ENCODE data around the gene MRFAP1L1. TPM values are rescaled to one million over a fixed set of nuclear protein-coding genes. Genes with fewer than 3 reads are reported as not detected.

The MRFAP1L1 gene
- total RNA-seq, 2 donors from 2014 or later: 47.1 to 62.6 TPM

DNA sequence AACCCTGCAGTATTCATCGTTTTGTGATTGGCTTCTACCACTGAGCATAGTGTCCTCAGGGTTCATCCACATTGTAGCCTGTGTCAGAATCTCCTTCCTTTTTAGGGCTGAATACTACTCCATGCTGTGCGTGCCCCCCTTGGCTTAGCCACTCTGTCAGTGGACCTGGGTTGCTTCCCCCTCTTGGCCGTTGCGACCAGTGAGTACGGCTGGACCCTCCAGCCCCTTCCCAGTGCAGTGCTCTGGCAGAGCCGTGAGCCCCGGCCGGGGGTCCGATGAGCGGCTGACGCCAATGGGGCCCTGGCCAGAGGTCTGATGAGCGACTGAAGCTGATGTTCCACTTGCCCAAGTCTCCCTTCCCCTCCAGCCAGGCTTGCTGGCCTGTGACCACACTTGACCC is 13.2 kb upstream of the MRFAP1L1 start:
- no peak overlapping the region for H3K27ac ChIP-seq
- H3K4me1 ChIP-seq (ENCODE audit: control insufficient read depth in 1 of 2, low read depth in 2 of 2): peaks cover under 1 to 1% of the 10 kb centered on the region in 2 donors
- H3K36me3 ChIP-seq: no peaks in the 10 kb centered on the region
- ATAC-seq (ENCODE audit: insufficient number of reproducible peaks, low FRiP score, low read depth): no peak
- no peaks in the 10 kb centered on the region for H3K27me3 ChIP-seq (replicated peaks; ENCODE audit: insufficient read depth)
- no peak for TF ChIP-seq CTCF (IDR thresholded peaks at IDR 0.05)
- no peaks in the 10 kb centered on the region for H3K9me3 ChIP-seq
- no peak overlapping the region for H3K4me3 ChIP-seq
- DNase-seq (ENCODE audit: low spot score): no peak

DNA sequence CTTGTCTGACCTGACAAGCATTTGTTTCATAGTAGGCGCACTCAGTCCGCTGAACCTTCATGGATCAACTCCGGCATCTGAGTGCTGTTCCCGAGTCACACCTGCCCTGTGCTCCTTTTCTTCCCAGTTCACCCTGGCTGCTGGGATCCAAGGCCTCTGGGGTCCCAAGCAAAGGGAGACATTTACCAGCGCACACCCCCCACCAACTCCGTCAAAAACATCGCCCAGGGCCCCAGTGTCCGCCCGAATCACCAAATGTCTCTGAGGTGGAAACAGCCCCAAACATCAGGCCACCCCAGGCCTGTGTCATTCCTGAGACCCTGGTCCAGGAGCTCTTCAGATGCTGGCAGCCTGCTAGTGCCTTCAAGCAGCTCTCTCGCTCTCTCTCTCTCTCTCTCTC is 11.5 kb upstream of the MRFAP1L1 start:
- DNase-seq (ENCODE audit: low spot score) (no peak), ATAC-seq (ENCODE audit: insufficient number of reproducible peaks, low FRiP score, low read depth) (no peak)
- no peak for TF ChIP-seq CTCF (IDR thresholded peaks at IDR 0.05)
- Histone ChIP-seq H3K36me3 (no peaks in the 10 kb centered on the region), H3K4me3 (no peak overlapping the region), H3K9me3 (no peaks in the 10 kb centered on the region), H3K4me1 (ENCODE audit: control insufficient read depth in 1 of 2, low read depth in 2 of 2) (peaks cover 12 to 15% of the 10 kb centered on the region in 2 donors), H3K27me3 (replicated peaks; ENCODE audit: insufficient read depth) (no peaks in the 10 kb centered on the region), H3K27ac (no peak overlapping the region)

DNA sequence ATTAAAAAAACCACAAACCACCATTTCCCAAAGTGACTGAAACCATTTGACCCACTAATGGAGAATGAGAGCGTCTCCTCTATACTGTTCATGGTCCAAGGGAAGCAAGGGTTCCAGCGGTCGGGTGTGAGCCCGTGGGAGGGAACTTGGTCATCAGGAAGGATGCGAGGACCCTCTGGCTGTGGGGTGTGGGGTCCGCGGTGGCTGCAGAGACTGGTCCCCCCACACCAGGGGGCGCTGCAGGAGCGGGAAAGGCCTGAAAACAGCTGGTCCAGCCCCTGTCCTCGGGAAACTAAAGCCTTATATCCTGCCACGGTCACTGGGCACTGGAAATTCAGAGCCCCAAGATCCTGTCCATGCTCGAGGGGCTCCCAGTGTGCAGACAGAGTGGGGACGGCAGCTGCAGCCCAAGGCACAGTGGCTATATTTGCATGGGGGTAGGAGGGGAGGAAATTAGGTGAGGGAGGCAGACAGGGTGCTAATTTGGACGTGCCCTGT is 10.6 kb upstream of the MRFAP1L1 start:
- H3K9me3 ChIP-seq: no peaks in the 10 kb centered on the region
- H3K4me1 ChIP-seq (ENCODE audit: control insufficient read depth in 1 of 2, low read depth in 2 of 2): peaks cover 12 to 19% of the 10 kb centered on the region in 2 donors
- H3K27ac ChIP-seq: no peak overlapping the region
- no peak for DNase-seq (ENCODE audit: low spot score)
- ATAC-seq (ENCODE audit: insufficient number of reproducible peaks, low FRiP score, low read depth): no peak
- H3K27me3 ChIP-seq (replicated peaks; ENCODE audit: insufficient read depth): no peaks in the 10 kb centered on the region
- peak; percentile 94 for TF ChIP-seq CTCF (IDR thresholded peaks at IDR 0.05)
- H3K4me3 ChIP-seq: peak overlapping the region; percentile 28
- no peaks in the 10 kb centered on the region for H3K36me3 ChIP-seq

DNA sequence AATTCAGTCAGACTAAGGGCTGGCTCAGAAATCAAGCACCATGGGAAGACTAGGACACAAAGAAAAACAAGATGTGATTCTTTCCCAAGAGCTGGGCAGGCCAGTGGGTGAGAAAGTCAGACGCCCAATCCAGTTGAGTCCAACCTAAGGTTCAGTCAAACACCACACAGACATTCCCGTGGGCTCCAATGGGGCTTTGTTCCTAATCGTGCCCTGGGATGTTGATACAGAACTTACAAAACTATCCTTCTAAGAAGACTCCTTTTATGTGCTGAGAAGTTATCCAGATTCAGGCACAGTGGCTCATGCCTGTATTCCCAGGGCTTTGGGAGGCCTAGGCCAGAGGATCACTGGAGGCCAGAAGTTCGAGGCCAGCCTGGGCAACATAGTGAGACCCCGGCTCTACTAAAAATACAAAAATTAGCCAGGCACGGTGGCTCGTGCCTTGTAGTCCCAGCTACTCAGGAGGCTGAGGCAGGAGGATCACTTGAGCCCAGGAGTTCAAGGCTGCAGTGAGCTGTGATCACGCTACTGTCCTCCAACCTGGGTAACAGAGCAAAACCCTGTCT is 10.0 kb upstream of the MRFAP1L1 start:
- no peak for TF ChIP-seq CTCF (IDR thresholded peaks at IDR 0.05)
- Histone ChIP-seq H3K36me3 (no peaks in the 10 kb centered on the region), H3K27ac (no peak overlapping the region), H3K27me3 (replicated peaks; ENCODE audit: insufficient read depth) (no peaks in the 10 kb centered on the region), H3K9me3 (no peaks in the 10 kb centered on the region), H3K4me1 (ENCODE audit: control insufficient read depth in 1 of 2, low read depth in 2 of 2) (peaks cover 12 to 19% of the 10 kb centered on the region in 2 donors), H3K4me3 (no peak overlapping the region)
- DNase-seq (ENCODE audit: low spot score) (no peak), ATAC-seq (ENCODE audit: insufficient number of reproducible peaks, low FRiP score, low read depth) (no peak)

- no peaks in the 10 kb centered on the region for H3K36me3 ChIP-seq
- ATAC-seq (ENCODE audit: insufficient number of reproducible peaks, low FRiP score, low read depth) (no peak), DNase-seq (ENCODE audit: low spot score) (no peak)
- no peak overlapping the region for H3K27ac ChIP-seq
- H3K4me3 ChIP-seq: no peak overlapping the region
- no peaks in the 10 kb centered on the region for H3K27me3 ChIP-seq (replicated peaks; ENCODE audit: insufficient read depth)
- H3K4me1 ChIP-seq (ENCODE audit: control insufficient read depth in 1 of 2, low read depth in 2 of 2): peaks cover 12 to 19% of the 10 kb centered on the region in 2 donors
- TF ChIP-seq CTCF (IDR thresholded peaks at IDR 0.05): no peak
- no peaks in the 10 kb centered on the region for H3K9me3 ChIP-seq
These were observed 9.4 kb upstream of the MRFAP1L1 start for GRCh38 chr4:6718932-6719610.

Data from thoracic aorta (tissue), 2 donors.